ENCODE measurements around the gene DESI1. TPM values are rescaled to one million over a fixed set of nuclear protein-coding genes. Genes with fewer than 3 reads are reported as not detected.
"Not testable (repeated sequence)": the region's sequence is repeated elsewhere in the genome, so short reads cannot be mapped to it uniquely, and the experiment has no call there.

The DESI1 gene
- polyA plus RNA-seq, 1 donor = 34.0 TPM

DNA sequence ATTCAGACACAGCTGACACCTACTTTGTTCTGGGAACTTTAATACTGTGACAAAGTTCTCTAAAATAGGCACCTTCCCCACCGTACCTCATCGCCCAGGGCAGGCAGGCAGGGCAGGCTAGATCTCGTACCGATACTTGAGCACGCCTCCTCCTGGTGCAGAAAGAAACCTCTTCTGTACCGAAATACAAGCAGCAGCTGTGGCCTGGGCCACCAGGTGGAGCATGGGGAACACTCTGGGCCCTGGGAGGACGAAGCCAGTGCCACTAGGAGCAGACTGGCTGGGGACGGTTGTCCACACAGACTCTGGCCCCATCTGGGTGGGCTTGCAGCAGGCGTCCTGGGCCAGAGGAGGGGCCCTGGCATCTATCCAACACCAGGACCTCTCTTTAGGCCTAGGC lies 44.0 kb downstream of the DESI1 start:
- no CpG with 5 or more reads among the region's 9 CpGs for WGBS (ENCODE audit: insufficient coverage, low lambda C conversion rate)
- peaks cover 67% of the 10 kb centered on the region for H3K36me3 ChIP-seq (ENCODE audit: control insufficient read depth, insufficient read depth, low read length)

DNA sequence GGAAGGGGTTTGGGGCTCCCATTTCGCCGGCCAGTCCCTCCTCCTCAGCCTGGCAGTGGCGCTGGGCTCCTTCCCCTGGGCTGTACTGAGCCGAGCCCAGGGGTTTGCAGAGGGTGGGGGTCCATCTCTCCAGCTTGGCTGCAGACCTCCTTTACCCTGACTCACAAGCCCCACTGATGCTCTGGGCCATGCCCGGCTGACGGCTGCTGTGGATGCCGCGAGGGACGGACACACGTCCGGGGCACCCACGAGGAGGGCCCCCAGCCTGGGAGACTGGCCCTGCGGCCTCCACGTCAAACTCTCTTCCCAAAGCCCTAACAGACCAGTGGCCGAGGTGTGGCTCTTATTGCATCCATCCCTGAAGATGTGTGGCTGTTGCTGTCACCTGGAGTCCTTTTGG lies 45.3 kb downstream of the DESI1 start:
- Histone ChIP-seq H3K9me3 (ENCODE audit: control insufficient read depth, low read depth, low read length) (no peaks in the 10 kb centered on the region), H3K27ac (ENCODE audit: low read length) (no peak overlapping the region), H3K27me3 (ENCODE audit: control insufficient read depth, insufficient read depth, low read length) (no peaks in the 10 kb centered on the region), H3K4me3 (ENCODE audit: low read length) (no peak overlapping the region), H3K36me3 (ENCODE audit: control insufficient read depth, insufficient read depth, low read length) (peaks cover 60% of the 10 kb centered on the region), H3K4me1 (ENCODE audit: control insufficient read depth, insufficient read depth, low read length) (no peaks in the 10 kb centered on the region)
- DNase-seq = no peak
- no CpG with 5 or more reads among the region's 15 CpGs for WGBS (ENCODE audit: insufficient coverage, low lambda C conversion rate)

More for the DNA sequence above, 44.0 kb downstream of the DESI1 start:
- Histone ChIP-seq H3K4me1 (ENCODE audit: control insufficient read depth, insufficient read depth, low read length) (no peaks in the 10 kb centered on the region), H3K4me3 (ENCODE audit: low read length) (no peak overlapping the region), H3K27me3 (ENCODE audit: control insufficient read depth, insufficient read depth, low read length) (no peaks in the 10 kb centered on the region), H3K27ac (ENCODE audit: low read length) (no peak overlapping the region), H3K9me3 (ENCODE audit: control insufficient read depth, low read depth, low read length) (no peaks in the 10 kb centered on the region)
- DNase-seq = peak in 1 of 2 donors; percentile 35

DNA sequence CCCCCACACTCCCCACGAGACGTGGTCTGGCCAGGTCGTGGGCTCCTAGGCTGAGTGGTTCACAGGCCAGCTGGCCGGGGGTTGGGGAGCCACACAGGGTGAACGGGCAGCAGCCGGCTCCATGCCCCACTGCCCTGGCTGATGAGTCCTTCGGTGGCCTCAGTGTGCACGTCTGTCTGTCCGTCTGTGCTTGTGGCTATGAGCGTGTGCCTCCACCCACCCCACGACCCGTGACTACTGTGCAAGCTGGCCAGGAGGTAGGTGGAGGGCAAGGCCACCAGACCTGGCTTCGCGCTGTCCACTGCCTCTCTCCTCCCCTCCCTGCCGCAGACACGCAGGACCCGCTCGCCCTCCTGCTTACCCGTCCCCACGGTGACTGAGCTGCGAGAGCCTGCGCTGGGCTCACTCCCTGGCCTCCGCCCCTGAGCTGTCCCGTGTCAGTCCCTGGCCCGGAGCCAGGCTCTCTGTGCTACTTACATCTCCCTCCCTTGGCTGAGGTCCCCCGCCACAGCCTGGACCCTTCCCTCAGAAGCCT lies 45.9 kb downstream of the DESI1 start:
- Histone ChIP-seq H3K36me3 (ENCODE audit: control insufficient read depth, insufficient read depth, low read length) (peaks cover 54% of the 10 kb centered on the region), H3K27ac (ENCODE audit: low read length) (no peak overlapping the region), H3K4me3 (ENCODE audit: low read length) (no peak overlapping the region), H3K4me1 (ENCODE audit: control insufficient read depth, insufficient read depth, low read length) (peaks cover 4% of the 10 kb centered on the region), H3K9me3 (ENCODE audit: control insufficient read depth, low read depth, low read length) (no peaks in the 10 kb centered on the region), H3K27me3 (ENCODE audit: control insufficient read depth, insufficient read depth, low read length) (no peaks in the 10 kb centered on the region)
- DNase-seq = no peak
- WGBS (ENCODE audit: insufficient coverage, low lambda C conversion rate) = no CpG with 5 or more reads among the region's 26 CpGs

DNA sequence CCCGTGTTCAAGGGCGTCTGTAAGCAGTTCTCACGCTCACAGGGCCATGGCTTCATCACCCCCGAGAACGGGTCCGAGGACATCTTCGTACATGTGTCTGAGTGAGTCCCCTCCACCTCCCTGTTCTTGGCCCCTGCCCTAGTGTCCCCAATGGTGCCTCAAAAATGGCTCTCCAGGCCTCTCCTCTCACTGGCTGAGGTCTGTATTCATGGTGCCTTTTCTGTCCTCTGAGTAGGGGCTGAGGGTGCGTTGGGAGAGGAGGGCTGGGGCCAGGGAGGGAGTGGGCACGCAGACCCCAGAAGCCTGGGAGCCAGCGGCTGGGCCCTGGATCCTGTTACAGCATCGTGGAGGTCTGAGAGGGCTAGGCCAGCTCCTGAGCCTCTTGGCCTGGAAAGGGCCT lies 47.2 kb downstream of the DESI1 start:
- no peak overlapping the region for H3K27ac ChIP-seq (ENCODE audit: low read length)
- peaks cover 41% of the 10 kb centered on the region for H3K36me3 ChIP-seq (ENCODE audit: control insufficient read depth, insufficient read depth, low read length)
- H3K27me3 ChIP-seq (ENCODE audit: control insufficient read depth, insufficient read depth, low read length) = no peaks in the 10 kb centered on the region
- DNase-seq = no peak
- no peak overlapping the region for H3K4me3 ChIP-seq (ENCODE audit: low read length)
- no CpG with 5 or more reads among the region's 11 CpGs for WGBS (ENCODE audit: insufficient coverage, low lambda C conversion rate)
- H3K4me1 ChIP-seq (ENCODE audit: control insufficient read depth, insufficient read depth, low read length) = peaks cover 4% of the 10 kb centered on the region
- no peaks in the 10 kb centered on the region for H3K9me3 ChIP-seq (ENCODE audit: control insufficient read depth, low read depth, low read length)

DNA sequence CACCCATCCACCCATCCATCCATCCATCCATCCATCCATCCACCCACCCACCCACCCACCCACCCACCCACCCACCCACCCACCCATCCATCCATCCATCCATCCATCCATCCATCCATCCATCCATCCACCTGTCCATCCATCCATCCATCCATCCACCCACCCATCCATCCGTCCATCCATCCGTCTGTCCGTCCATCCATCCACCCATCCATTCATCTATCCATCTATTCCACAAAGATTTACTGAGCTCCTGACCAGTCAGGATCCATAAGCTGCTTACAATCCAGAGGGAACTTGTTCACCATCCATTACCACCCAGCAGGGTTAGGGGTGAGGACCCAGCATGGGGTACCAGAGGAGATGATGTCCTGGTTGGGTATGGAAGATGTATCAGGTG lies 48.5 kb downstream of the DESI1 start:
- WGBS (ENCODE audit: insufficient coverage, low lambda C conversion rate) = 80% methylated on average over 1 of the region's 3 CpGs
- H3K9me3 ChIP-seq (ENCODE audit: control insufficient read depth, low read depth, low read length); H3K27ac ChIP-seq (ENCODE audit: low read length); H3K4me1 ChIP-seq (ENCODE audit: control insufficient read depth, insufficient read depth, low read length); DNase-seq; H3K27me3 ChIP-seq (ENCODE audit: control insufficient read depth, insufficient read depth, low read length); H3K4me3 ChIP-seq (ENCODE audit: low read length): not testable (repeated sequence)
- H3K36me3 ChIP-seq (ENCODE audit: control insufficient read depth, insufficient read depth, low read length) = peaks cover 28% of the 10 kb centered on the region

DNA sequence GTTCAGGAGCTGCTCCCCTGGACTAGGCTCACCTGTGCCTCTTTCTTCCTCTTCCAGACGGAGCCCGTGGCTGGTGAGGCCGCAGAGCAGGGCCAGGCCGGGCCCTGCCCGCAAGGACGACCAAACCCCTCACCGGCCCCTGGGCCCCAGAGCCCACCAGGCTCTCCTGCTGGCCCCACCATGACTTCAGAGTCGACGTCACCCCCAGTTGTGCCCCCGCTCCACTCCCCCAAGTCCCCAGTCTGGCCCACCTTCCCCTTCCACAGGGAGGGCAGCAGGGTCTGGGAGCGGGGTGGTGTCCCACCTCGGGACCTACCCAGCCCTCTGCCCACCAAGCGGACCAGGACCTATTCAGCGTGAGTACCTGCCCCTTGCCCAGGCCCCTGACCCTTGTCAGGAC lies 49.1 kb downstream of the DESI1 start:
- no peaks in the 10 kb centered on the region for H3K9me3 ChIP-seq (ENCODE audit: control insufficient read depth, low read depth, low read length)
- peaks cover 4% of the 10 kb centered on the region for H3K4me1 ChIP-seq (ENCODE audit: control insufficient read depth, insufficient read depth, low read length)
- H3K27ac ChIP-seq (ENCODE audit: low read length) = no peak overlapping the region
- H3K4me3 ChIP-seq (ENCODE audit: low read length) = no peak overlapping the region
- no CpG with 5 or more reads among the region's 14 CpGs for WGBS (ENCODE audit: insufficient coverage, low lambda C conversion rate)
- H3K27me3 ChIP-seq (ENCODE audit: control insufficient read depth, insufficient read depth, low read length) = no peaks in the 10 kb centered on the region
- no peak for DNase-seq
- H3K36me3 ChIP-seq (ENCODE audit: control insufficient read depth, insufficient read depth, low read length) = peaks cover 22% of the 10 kb centered on the region

DNA sequence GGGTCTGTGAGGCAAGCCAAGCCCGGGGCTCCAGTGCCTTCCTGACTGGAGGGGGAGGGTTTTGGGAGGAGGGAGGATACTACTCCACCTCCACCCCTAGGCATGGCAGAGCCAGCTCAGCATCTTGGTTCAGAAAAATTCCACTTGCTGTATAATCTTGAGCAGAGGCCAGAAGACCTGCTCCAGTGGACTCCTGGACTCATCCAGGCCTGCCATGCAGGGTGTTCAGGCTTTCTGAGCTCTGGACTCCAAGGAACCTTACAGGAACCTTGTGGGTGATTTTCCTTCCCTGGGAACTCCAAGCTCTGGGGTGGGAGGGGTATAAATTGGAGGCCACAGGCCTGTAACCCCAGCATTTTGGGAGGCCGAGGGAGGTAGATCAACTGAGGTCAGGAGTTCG lies 50.6 kb downstream of the DESI1 start:
- peak; percentile 74 to 80 for DNase-seq

DNA sequence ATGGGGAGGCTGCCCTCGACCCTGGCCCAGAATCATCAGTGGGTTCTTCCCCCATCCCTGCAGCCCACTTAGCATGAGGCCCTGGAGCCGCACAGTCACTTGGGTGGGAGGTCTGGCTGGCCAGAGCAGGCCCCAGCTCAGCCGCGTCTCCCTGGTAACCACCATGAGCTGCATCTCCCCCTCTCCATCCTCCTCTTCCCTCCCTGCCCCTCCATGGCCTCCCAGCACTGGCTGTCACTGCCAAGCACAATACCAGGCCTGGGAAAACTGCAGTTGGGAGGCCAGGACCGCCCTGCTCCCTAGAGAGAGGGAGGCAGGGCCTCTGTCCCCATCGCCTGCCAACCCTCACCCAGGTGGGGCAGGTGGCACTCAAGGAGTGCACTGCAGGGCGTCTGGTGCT lies 52.0 kb downstream of the DESI1 start:
- WGBS (ENCODE audit: insufficient coverage, low lambda C conversion rate) = no CpG with 5 or more reads among the region's 7 CpGs
- no peaks in the 10 kb centered on the region for H3K27me3 ChIP-seq (ENCODE audit: control insufficient read depth, insufficient read depth, low read length)
- H3K4me3 ChIP-seq (ENCODE audit: low read length) = no peak overlapping the region
- H3K36me3 ChIP-seq (ENCODE audit: control insufficient read depth, insufficient read depth, low read length) = no peaks in the 10 kb centered on the region
- peaks cover 10% of the 10 kb centered on the region for H3K4me1 ChIP-seq (ENCODE audit: control insufficient read depth, insufficient read depth, low read length)
- H3K9me3 ChIP-seq (ENCODE audit: control insufficient read depth, low read depth, low read length) = no peaks in the 10 kb centered on the region
- H3K27ac ChIP-seq (ENCODE audit: low read length) = no peak overlapping the region
- DNase-seq = no peak

More for the DNA sequence above, 50.6 kb downstream of the DESI1 start:
- Histone ChIP-seq H3K4me3 (ENCODE audit: low read length) (no peak overlapping the region), H3K36me3 (ENCODE audit: control insufficient read depth, insufficient read depth, low read length) (peaks cover 7% of the 10 kb centered on the region), H3K9me3 (ENCODE audit: control insufficient read depth, low read depth, low read length) (no peaks in the 10 kb centered on the region), H3K4me1 (ENCODE audit: control insufficient read depth, insufficient read depth, low read length) (peaks cover 10% of the 10 kb centered on the region), H3K27me3 (ENCODE audit: control insufficient read depth, insufficient read depth, low read length) (no peaks in the 10 kb centered on the region), H3K27ac (ENCODE audit: low read length) (peak overlapping the region; percentile 32)
- no CpG with 5 or more reads among the region's 3 CpGs for WGBS (ENCODE audit: insufficient coverage, low lambda C conversion rate)

DNA sequence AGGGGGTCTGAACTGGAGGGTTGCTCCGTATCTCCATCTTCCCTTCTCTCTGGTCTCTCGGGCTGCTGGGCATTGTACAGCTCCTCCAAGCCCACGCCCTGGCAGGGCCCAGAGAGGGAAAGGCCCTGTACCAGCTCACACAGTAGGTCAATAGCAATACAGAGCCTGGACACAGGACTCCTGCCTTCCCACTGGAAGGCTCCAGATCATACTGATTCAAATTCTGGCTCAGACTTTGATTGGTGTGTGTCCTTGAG lies 53.4 kb downstream of the DESI1 start:
- Histone ChIP-seq H3K27me3 (ENCODE audit: control insufficient read depth, insufficient read depth, low read length) (peaks cover 5% of the 10 kb centered on the region), H3K27ac (ENCODE audit: low read length) (no peak overlapping the region), H3K9me3 (ENCODE audit: control insufficient read depth, low read depth, low read length) (no peaks in the 10 kb centered on the region), H3K4me3 (ENCODE audit: low read length) (no peak overlapping the region), H3K4me1 (ENCODE audit: control insufficient read depth, insufficient read depth, low read length) (peaks cover 10% of the 10 kb centered on the region), H3K36me3 (ENCODE audit: control insufficient read depth, insufficient read depth, low read length) (no peaks in the 10 kb centered on the region)
- no peak for DNase-seq
- WGBS (ENCODE audit: insufficient coverage, low lambda C conversion rate) = no CpG with 5 or more reads among the region's 3 CpGs

DNA sequence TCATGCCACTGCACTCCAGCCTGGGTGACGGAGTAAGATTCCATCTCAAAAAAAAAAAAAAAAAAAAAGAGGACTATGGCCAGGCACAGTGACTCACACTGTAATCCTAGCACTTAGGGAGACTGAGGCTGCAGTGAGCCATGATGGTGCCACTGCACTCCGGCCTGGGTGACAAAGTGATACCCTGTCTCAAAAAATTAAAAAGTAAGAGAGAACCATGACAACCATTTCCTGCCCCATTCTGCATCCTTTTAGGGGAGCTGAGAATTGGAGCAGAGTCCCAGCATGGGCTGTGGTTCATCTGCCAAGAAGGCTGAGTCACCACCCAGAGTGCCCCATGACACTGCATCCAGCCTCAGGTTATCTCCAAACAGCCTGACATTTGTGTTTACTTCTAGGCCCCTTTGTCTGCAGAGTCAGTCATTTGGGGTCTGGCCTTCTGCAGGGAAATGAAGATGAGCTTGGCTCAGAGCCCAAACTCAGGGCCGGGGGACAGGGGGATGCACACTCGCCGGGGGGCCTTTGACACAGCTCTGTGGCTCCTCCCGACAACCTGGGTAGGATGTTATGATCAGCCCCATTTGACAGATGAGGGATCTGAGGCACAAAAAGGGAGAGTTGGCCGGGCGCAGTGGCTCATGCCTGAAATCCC lies 55.3 kb downstream of the DESI1 start:
- H3K27ac ChIP-seq (ENCODE audit: low read length) = no peak overlapping the region
- peak in 1 of 2 donors; percentile 52 for DNase-seq
- H3K27me3 ChIP-seq (ENCODE audit: control insufficient read depth, insufficient read depth, low read length) = peaks cover 21% of the 10 kb centered on the region
- no peaks in the 10 kb centered on the region for H3K36me3 ChIP-seq (ENCODE audit: control insufficient read depth, insufficient read depth, low read length)
- H3K4me3 ChIP-seq (ENCODE audit: low read length) = no peak overlapping the region
- WGBS (ENCODE audit: insufficient coverage, low lambda C conversion rate) = no CpG with 5 or more reads among the region's 8 CpGs
- peaks cover 15% of the 10 kb centered on the region for H3K4me1 ChIP-seq (ENCODE audit: control insufficient read depth, insufficient read depth, low read length)
- no peaks in the 10 kb centered on the region for H3K9me3 ChIP-seq (ENCODE audit: control insufficient read depth, low read depth, low read length)

DNA sequence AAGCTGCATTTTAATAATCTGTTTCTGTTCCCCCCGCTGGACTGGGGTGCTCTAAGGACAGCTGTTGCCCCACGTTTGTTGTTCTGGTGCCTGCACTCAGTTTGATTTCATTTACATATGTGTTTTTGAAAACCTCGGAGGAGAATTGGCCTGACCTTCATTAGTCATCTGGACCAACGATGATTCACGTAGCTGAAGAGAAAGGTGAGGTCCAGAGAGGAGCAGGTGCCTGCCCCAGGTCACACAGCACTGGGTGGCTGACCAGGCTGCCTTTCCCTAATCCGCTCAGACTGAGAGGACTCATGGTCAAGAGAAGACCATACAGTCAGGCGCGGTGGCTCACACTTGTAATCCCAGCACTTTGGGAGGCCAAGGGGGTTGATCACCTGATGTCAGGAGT lies 56.3 kb downstream of the DESI1 start:
- H3K36me3 ChIP-seq (ENCODE audit: control insufficient read depth, insufficient read depth, low read length) = no peaks in the 10 kb centered on the region
- H3K4me3 ChIP-seq (ENCODE audit: low read length) = no peak overlapping the region
- H3K9me3 ChIP-seq (ENCODE audit: control insufficient read depth, low read depth, low read length) = no peaks in the 10 kb centered on the region
- no peak overlapping the region for H3K27ac ChIP-seq (ENCODE audit: low read length)
- no peak for DNase-seq
- H3K27me3 ChIP-seq (ENCODE audit: control insufficient read depth, insufficient read depth, low read length) = peaks cover 25% of the 10 kb centered on the region
- peaks cover 14% of the 10 kb centered on the region for H3K4me1 ChIP-seq (ENCODE audit: control insufficient read depth, insufficient read depth, low read length)
- WGBS (ENCODE audit: insufficient coverage, low lambda C conversion rate) = no CpG with 5 or more reads among the region's 8 CpGs
